GM18519 (cell line): ENCODE data around the gene FARP1.
A peak's percentile ranks its signal among the peaks of the same experiment; 100 is the strongest.

ENCODE experiments used
- ATAC-seq: cut with Tn5 transposase; IDR thresholded peaks from one replicate; pipeline ENCODE4 v1.9.1; 2021; ENCODE audit warnings: mild to moderate bottlenecking, moderate library complexity; ENCODE audit not compliant: unreplicated experiment, low FRiP score

Gene FARP1

DNA sequence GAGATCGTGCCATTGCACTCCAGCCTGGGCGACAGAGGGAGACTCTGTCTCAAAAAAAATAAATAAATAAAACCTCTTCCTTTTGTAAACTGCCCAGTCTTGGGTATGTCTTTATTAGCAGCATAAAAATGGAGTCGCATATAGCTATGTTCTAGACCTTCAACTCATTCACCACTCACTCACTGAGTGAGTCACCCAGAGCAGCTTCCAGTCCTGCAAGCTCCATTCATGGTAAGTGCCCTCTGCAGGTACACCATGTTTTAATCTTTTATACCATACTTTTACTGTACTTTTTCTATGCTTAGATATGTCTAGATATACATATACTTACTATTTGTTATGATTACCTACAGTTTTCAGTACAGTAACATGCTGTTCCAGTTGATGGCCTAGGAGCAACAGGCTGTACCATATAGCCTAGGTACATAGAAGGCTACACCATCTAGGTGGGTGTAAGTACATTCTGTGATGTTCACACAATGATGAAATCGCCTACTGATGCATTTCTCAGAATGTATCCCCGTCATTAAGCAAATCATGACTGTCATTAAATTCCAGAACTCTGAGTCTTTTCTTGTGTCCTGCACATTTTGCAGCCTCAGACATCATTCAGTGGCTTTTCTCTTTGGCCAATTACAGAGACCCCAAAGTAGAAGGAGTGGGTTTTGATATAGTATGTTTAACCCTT is 13.7 kb upstream of the FARP1 start:
- no peak for ATAC-seq

DNA sequence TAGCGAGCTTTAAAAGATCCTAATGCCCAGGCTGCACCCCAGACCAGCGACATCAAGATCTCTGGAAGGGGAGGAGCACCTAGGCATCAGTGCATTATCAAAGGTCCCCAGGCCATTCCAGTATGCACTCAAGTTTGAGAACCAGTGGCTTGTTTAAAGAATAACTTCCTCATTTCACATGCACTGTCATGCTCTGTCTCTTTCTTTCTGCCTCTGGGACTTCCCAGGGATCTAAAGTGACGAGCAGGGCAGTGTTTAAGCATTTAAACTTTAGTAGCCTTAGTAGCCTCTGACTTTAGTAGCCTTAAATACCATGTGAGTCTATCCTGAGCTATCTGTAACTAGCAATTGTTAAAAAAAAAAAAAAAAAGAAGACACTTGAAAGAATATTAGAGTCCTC is 8.9 kb upstream of the FARP1 start:
- peak; percentile 92 for ATAC-seq

DNA sequence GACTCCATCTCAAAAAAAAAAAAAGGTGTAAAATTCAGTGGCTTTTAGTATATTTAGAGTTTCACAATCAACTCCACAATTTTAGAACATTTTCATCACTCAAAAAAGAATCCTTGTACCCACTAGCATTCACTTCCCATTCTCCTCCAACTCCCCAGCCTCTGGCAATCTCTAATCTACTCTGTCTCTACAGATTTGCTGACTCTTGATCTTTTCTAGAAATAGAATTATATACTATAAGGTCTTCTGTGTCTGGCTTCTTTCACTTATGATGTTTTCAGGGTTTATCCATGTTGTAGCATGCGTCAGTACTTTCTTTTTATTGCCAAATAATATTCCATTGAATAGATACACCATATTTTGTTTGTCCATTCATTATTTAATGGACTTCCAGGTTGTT is 8.0 kb upstream of the FARP1 start:
- ATAC-seq, result no peak

DNA sequence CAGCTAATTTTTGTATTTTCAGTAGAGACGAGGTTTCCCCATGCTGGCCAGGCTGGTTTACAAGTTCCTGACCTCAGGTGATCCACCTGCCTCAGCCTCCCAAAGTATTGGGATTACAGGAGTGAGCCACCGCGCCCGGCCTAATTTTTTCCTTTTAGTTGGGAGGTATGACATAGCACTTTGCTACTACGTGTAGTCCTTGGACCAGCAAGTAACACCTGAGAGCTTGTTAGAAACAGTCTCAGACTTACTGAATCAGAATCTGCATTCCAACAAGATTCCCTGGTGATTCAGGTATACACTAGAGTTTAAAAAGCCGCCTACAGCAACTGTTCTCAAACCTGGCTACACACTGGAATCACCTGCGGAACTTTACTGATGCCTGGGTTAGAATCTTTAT is 1.8 kb upstream of the FARP1 start:
- ATAC-seq, result no peak

DNA sequence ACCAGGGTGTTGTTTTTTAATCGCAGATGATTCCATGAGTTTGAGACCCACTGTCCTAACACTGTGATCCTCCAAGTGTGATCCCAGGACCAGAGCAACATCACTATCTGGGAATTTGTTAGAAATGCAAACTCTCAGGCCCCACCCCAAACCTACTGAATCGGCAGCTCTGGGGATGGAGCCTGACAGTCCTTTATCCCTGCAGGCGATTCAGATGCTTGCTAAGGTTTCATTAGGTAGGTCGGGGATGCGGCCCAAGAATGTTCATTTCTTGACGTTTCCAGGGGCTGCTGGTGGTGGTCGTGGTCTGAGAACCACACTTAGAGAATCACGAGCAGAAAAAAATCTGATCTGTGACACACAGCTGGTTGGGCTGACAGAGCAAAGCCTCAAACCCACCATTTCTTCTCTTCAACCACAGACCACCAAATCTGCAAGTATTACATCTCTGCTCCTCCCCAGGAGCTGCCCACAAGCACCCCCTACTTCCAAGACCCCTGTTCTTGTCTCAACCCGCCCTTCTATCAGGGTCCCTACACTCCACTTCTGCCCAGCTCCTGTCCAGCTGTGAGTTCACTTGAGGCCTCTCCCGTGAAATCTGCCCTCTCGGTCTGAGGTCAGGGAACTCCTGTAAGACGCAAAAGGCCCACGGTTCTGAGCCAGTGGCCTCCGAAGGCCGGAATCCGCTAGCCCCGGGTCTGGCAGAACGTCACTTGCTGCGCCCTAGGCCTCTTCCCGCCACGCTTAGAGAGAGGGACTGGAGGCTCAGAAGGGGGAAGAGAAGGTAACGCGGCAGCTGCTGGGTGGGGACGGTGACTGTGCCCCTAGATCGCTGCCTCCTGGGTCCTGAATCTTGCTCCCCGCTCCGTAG is 1.1 kb upstream of the FARP1 start:
- no peak for ATAC-seq

DNA sequence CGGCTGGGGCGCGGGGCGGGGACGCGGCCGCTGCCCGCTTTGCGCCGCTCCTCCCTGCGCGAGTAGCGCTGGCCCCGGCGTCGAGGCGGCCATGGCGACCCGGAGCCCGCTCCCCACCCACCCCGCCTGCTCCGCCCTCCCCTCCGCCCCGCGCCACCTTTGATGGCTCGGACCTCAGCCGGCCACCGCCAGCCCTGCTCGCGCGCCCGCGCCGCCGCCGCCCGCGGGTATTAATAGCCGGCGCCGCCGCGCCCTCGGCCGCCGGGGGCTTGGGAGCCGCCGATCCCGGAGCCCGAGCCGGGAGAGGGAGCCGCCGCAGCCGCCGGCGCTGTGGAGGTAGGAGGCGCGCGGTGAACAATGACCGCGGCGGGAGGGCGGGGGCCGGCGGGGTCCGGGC is 261 bp downstream of the FARP1 start:
- ATAC-seq, result peak; percentile 6

DNA sequence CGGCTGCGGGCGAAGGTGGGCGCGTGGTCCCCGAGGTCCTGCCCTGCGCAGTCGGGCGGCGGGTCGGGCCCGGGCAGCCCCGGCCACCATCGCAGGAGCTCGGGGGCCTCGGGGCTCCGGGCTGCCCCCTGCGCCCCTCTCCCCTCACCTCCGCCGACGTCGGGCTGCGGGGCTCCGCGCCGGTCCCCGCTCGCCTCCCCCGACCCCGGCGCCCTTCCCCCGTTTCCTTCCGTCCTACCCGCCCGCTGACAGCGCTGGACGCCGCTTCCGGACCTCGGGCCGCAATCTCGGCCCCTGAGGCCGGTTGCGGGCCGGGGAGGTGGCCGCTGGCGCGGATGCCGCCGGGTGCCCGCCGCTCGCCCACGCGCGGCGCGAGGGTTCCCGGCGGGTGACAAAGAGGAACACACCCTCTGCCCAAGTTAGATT is 720 bp downstream of the FARP1 start:
- ATAC-seq, result peak; percentile 4

DNA sequence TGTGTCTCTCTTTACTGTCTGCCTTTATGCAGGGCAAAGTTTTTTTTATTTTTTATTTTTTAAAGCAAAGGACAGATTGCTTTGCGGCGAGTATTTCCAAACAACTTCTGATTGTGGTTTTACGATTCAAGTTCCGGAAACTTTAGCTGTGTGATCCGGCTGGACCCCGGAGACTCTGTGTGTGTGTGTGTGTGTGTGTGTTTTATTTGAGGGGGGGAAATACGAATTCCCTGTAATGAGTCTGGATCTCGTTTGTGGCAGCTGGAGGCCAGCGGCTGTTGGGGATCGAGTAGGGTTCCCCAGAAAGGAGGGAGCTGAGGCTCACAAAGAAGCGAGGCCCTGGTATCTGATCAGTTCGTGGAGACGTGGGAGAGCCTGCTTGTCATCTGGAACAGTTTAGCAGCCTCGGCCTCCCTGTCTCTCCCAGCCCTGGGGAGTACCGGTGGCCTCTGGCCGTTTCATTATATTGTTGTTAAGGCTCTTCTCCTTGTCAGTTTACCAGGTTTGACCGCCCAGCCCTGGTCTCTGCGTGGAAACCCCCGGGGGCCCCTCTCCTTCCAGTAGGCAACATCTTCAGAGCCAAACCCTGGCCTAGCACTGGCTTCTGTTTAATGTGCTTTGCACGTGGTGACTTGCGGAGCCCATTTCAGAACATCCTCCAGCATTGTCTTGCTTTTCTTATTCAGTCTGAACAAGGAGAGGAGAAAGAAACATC is 1.3 kb downstream of the FARP1 start:
- ATAC-seq, result no peak

DNA sequence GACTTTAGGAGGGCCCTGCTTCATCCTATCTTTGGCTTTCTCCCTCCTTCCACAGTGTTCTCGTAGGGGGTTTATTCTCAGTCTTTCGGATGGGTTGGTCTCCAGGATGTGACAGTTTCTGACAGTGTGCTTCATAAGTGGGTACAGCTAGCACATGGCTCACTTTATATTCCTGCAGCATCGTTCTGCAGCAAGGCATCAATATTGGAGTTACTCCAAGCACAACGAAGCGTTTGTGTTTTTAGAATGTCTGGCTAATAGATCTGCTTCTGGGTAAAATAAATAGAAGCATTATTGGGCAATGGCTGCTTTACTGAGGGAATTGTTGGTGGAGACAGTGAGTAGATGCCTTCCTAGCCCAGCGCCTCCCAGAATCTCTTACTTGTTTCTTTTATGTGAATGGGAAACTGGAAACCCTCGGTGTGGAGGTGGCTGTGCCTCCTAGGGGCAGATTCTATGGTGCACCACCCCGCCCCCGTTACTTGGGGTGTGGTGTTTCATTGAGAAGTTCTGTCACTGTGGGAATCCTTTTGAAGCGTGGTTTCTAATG is 2.0 kb downstream of the FARP1 start:
- ATAC-seq, result no peak

DNA sequence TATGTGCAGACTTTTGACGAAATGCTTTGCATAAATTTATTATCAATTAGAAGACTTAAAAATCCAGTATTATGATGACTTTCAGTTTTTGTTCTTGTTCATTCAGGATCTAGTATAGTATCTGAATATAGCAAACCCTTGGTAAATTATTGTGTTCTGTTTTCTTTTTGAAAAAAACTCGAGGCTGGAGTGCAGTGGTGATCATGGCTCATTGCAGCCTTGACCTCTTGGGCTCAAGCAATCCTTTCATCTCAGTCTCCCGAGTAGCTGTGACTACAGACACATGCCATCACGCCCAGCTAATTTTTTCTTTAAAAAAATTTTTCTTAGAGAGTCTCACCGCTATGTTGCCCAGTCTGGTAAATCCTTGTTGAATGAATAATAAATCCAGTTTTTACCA is 4.6 kb downstream of the FARP1 start:
- ATAC-seq, result no peak

DNA sequence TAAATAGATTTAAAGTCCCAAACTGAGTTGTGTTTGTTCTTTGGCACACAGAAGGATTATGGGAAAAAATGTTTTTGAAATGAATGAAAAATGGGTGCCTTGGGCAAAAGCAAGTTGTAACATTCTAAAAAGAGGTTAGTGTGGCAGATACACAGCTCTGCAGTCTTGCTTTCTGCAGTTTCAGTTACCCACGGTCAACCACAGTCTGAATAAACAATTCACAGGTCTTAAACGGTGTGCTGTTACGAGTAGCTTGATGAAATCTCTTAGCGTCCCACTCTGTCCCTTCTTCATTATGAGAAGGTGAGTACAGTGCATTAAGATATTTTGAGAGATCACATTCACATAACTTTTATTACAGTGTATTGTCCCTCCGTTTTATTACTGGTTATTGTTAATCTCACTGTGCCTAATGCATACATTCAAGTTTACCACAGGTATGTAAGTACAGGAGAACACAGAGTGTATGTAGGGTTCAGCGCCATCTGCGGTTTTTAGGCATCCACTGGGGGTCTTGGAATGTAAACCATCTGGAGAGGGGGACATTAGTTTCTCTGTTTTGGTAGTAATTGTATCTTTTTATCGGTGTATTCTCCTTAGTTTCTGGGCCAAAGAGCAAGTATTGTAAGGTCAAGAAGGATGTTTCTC is 8.1 kb downstream of the FARP1 start:
- no peak for ATAC-seq

DNA sequence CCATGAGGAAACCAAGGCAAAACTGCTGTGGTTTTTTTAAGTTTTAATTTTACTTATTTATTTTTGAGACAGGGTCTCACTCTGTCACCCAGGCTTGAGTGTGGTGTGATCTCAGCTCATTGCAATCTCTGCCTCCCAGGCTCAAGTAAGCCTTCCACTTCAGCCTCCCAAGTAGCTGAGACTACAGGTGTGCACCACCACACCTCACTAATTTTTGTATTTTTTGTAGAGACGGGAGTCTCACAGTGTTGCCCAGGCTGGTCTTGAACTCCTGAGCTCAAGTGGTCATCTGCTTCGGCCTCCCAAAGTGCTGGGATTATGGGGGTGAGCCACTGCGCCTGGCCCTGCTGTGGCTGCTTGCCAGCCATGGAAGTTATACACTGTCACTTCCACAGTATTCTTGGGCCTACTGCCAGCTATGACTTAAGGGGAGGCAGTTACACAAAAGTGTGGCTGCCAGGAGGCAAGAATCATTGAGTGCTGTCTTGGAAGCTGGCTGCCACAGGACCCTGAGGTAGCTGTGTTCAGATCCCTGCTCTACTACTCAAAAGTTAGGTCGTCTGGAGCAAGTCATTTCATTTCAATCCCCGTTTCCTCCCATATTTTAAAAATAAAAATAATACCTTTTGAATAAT is 12.7 kb downstream of the FARP1 start:
- ATAC-seq, result no peak

DNA sequence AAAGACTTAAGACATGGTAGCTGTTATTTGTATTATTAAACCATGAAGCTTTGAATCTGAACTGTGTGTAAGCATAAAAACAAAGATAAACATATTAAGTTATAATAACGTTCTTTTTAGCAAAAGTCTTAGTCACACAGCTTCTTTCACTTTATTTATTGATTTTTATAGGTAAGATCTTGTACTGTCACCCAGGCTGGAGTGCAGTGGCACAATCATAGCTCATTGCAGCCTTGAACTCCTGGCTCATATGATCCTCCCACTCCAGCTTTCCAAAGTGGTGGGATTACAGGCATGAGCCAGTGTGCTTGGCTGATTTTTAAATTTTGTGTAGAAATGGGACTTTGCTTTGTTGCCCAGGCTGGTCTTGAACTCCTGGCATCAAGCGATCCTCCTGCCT is 13.4 kb downstream of the FARP1 start:
- ATAC-seq, result no peak

DNA sequence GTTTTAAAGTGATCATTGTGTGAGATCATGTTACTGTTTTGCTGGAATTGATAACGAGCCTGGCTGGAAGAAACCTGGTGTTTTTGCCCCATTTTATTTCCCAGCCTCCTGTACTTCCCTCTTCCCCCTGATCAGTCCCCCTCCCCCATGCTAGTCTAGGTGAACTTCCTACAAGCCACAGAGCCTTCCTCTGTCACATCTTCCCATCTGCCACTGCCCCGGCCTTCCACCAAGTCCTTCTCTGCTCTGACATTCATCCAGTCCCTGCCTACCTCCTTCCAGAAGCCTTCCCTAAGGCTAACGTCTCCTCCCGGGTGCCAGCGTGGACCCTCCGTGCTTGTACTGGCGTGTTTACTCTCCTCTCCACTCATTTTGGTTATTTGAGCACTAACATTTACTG is 14.3 kb downstream of the FARP1 start:
- ATAC-seq, result no peak

DNA sequence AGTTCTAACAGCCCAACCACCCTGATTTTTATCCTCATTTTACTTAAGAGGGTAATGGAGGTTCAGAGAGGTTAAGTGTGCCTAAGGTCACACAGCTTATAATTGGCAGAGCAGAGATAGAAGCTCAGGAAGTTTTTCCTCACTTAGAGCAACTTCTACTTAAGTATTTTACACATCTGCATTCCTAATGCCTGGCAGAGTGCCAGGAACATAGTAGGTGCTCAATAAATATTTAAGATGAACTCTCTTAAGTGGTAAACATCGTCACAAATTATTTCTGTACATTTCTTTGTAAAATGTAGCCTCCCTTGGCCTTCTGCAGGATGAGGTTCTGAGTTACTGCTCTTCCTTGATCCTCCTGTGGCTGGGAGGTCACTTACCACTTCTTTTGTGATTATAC is 14.7 kb downstream of the FARP1 start:
- no peak for ATAC-seq

DNA sequence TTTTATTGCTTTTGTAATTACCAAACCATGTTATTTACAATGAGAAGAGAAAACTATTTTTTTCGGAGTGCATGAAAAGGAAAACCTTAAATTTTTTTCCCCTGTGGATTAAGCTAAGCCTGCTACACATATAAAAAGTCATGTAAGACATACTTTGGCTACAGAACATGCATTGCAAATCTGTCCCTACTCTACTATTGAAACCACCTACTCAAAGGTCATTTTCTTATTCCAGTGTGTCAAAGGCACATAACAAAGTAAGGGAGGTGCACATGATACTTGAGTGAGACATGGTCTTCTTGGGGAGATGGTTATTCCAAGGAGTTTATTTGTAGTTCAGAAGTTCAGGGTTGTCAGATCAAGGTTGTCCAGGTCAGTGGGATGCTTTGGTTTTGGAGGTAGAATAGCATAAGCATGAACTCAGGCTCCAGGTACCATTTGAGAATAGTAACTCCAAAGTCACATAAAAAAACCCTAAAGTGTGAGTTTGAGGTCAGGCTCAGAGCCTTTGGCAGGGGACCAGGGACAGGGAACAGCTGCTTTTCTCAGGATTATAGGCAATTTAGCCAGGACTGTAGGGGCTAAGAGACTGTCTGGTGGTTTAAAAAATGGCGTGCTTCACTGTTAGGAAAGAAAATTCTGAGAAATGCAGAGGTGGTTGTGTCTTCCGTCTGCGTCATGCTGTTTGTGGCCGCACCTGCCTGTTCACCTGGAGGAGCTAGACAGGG is 15.4 kb downstream of the FARP1 start:
- ATAC-seq, result no peak

DNA sequence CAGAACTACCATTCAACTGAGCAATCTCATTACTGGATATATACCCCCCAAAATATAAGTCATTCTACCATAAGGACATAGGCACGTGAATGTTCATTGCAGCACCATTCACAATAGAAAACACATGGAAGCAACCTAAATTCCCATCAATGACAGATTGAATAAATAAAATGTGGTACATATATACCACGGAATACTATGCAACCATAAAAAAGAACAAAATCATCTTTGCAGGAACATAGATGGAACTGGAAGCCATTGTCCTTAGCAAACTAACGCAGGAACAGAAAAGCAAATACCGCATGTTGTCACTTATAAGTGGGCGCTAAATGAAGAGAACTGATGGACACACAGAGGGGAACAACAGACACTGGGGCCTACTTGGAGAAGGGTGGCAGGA is 20.0 kb downstream of the FARP1 start:
- no peak for ATAC-seq

DNA sequence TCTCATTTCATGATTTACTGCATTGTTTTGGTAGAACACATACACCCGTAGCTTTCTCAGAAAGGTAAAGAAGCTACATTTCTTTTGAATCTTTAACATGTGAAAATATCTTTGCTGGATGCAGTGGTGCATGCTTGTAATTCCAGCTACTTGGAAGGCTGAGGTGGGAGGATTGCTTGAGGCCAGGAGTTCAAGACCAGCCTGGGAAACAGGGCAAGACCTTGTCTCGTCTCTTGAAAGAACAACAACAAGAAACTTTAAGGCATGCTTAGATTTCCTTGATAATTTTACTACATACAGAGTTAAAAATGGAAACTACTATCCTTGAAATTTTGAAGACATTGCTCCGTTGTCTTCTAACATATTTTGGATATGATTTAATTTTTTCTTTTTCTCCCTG is 26.4 kb downstream of the FARP1 start:
- no peak for ATAC-seq

DNA sequence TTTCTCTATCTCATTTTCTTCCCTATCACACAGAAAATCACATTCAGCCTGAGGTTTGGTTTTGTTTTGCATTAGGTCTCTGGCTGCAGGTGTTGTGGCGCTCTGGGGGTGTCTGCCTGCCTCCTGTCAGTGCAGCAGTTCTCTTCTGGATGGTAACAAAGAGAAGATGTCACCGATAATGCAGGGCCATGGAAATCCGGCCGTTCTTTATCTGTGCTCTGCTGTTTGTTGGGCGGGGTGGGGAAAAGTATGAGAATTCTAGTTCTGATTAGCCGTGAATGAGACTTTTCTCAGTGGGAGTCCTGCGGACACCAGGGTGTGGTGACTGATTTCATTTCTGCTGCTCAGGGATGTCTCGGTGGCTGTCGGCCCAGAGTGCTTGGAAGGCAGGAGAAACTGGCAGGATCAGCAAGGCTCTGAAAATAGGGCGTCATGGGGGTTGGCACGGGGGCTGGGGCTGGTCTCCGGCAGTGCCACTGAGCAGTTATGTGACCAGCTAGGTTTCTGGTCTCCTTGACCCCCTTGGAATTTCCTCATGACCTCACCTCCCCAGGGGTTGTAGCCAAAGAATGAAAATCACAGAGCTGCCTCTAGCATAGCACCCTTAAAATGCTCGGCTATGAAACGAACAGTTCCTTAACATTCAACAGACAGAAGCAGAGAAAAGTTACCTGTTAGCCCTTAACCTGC is 29.2 kb downstream of the FARP1 start:
- ATAC-seq, result no peak
